ENCODE measurements around the gene SLC7A9.

DNA sequence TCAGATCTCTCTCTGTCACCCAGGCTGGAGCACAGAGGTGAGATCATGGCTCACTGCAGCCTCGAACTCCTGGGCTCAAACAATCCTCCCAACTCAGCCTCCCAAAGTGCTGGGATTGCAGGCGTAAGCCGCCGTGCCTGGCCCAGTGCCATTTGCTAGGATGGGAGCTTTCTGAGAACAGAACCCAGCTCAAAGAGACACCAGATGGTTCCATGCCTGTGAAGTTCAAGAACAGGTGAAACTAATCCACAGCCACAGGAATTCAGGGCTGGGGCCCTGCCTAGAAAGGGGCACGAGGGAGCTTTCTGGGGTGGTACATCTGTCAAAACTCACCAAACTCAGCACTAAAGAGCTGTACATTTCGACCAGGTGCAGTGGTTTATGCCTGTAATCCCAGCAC is 4.2 kb downstream of the SLC7A9 start:
- TF ChIP-seq CTCF (IDR thresholded peaks at IDR 0.05 in 4 of 5, conservative IDR thresholded peaks at IDR 0.05 in 1 of 5): no peak
- no peak for TF ChIP-seq POLR2A (IDR thresholded peaks at IDR 0.05)

Data from gastrocnemius medialis (tissue), 4 donors.